SU-DHL-6 (cell line): ENCODE results near the gene DBNDD1.

Experiments used
- CTCF ChIP-seq: fragments of 200-600 bp; sonication (generic); IDR thresholded peaks from one replicate; pipeline ENCODE4 v1.5.1; 2017; ENCODE audit warnings: antibody characterized with exemption, mild to moderate bottlenecking, low read length, moderate library complexity; ENCODE audit not compliant: insufficient read depth, poor library complexity, severe bottlenecking
- EZH2phosphoT487 ChIP-seq: fragments of 200-600 bp; sonication (generic), shearing (Covaris generic); conservative IDR thresholded peaks from 2 replicates; pipeline ENCODE4 v1.6.1; 2018; ENCODE audit warnings: mild to moderate bottlenecking, antibody characterized with exemption, low read length, moderate library complexity, mixed read lengths

- TF ChIP-seq CTCF, result no peak
- TF ChIP-seq EZH2phosphoT487, result no peak
Measured at GRCh38 chr16:90004577-90004976, 14.7 kb downstream of the DBNDD1 start.
